Bronchus fibroblast of lung (primary cell): ENCODE data around the gene ELMOD1. TPM values are rescaled to one million over a fixed set of nuclear protein-coding genes. Genes with fewer than 3 reads are reported as not detected.

Experiments
- total RNA-seq: library from RNA; depleted of rRNA; stranded (reverse); fragments of >200 nt; gene quantifications from 2 replicates; pipeline ENCODE4 v1.2.3, GENCODE V29; 2015

The ELMOD1 gene
- total RNA-seq = 0.17 and 0.30 TPM in 2 replicates

DNA sequence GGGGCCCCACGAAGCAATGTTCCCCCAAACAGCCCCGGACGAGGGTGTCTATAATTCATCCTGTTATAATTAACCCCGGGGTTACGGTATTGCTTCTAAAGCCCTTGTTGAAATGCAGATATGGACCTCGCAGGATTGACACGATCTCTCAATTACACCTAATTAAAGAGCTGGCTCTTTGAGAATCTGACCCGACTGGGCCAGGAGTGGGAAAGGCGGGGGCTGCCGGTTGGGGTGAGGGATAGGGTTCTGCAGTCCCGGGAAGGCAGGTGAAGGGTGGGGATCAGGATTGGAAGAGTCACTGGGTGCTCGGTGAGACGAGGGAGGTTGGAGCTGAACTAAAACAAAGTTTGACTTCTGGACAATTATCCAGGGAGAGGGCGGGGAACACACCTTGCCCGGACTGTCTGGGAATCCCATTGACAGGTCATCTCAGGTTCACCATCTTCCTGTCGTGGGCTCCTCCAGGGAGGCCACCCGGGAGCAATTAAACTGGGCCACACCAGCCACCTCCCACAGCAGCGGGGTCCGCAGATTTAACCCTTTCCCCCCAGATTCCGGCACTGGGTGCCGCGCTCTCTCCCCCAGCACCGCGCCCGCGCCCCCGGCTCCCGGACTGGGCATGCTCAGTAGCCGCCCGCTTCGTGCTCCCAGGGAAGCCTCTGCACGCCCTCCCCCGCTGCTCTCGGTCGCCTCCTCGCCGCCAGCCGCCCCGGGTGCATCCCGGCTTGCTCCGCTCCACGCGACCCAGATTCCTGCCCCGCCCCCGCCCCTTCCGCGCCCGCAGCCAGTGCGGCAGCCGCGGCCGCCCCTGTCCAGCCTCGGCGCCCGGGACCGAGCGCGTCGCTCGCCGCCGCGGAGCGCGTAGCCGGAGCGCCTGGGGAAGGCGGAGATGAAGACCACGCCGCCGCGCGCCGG lies at the start of gene ELMOD1:
TSS of gene ELMOD1 (plus strand) at position 688 of the 918 bp plus-strand sequence. CDS start 27,043 bp downstream, outside the sequence.

DNA sequence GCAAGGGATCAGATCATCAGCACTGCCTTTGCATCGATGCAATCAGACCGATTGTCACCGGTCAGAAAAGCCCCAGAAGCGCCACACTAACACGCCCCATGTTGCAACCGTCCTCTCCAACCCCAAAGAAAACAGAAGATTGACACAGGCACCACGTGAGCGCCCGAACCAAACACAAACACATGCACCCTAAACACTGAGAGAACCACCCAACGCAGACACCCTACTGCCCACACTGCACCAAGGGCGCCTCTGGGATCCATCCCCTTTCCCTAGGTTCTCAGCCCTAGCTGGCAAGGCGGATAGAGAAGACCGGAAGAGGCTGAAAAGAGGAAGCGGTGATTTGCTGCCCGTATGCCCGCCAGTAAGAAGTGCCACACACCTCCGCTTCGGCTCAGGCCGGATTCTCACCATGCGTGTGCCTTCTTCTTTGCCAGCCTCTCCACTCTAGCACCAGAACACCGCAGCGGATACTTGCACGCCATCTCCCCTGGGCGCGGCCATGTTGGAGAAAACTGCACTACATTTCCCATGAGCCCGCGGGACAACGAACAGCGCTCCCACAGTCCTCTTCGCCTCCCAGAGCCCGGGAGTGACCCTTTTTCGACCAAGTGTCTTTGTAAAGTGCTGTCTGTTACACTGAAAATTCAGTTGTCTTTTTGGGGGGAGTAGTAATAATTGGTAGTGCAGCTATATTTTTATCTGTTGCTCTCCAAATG lies 25.6 kb upstream of the ELMOD1 start, which contains the start of gene ALKBH8:
TSS of gene ALKBH8 (minus strand) at position 517 of the 719 bp plus-strand sequence. CDS start 4,842 bp downstream, outside the sequence.

DNA sequence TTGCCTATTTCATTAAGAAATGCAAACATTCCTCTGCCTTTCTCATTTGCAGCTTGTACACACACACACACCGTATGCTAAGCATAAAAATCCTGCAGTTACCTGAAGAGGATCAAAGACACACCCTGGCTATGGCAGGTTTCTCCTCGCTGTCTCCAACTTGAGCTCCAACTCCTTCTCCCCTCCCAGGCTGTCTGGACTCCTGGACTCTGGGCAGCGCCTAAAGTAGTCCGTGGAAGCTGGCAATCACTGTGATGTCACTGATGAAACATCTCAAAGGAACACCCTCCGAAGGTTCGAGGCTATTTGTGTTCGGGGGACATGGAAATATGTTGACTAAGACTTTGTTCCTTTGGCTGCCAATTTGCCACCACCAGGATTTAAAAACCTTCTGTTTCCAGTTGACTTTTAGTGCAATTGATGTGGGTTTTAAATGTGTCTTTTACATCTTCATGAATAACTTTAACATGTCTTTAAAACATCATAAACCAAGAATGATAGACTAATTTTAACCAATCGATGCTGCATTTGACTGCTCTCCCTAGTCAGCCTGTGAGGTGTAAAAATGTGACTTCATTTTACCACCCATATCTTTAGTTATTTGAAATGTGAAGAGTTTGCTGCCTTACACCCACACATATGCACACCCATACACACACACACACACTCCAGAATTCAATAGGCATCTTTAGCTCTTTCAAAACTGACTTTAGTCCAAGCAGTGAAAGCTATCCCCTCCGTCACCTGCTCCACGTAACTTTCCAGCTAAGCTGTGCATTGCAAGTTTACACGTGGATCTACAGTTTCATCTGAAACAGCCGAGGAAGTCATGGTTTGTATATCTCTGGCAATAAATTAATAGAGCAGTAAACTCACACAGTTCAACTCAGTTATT lies 121.2 kb downstream of the ELMOD1 start, which contains the start of gene SLN:
TSS of gene SLN (minus strand) at position 196 of the 895 bp plus-strand sequence.

Other genes starting within 250 kb of the ELMOD1 start
- gene CWF19L2, start 133.3 kb upstream of the ELMOD1 start, total RNA-seq = 3.1 and 5.0 TPM in 2 replicates
- 3.4 and 6.5 TPM in 2 replicates for gene ALKBH8, start 25.4 kb upstream of the ELMOD1 start, total RNA-seq
- gene SLN, start 120.9 kb downstream of the ELMOD1 start, total RNA-seq = not detected in 2 replicates